Common myeloid progenitor, CD34-positive (primary cell): Measurements from ENCODE around the gene SHOX.

Source experiments
- CTCF ChIA-PET: fragments of 350-600 bp; sonication (Branson Sonifier 250); formaldehyde crosslinking; loops from one replicate; lab custom pipeline; 2021; ENCODE audit warnings: antibody characterized with exemption; lab: Charles Lee
- POLR2A ChIA-PET: fragments of 350-600 bp; sonication (Branson Sonifier 250); formaldehyde crosslinking; loops from one replicate; lab custom pipeline; 2021; ENCODE audit warnings: antibody characterized with exemption; lab: Charles Lee
- DNase-seq, 3 donors: peaks; one replicate each; pipeline versions ENCODE4 v3.0.0 to v3.0.0-alpha.2; 2013
- H3K27ac ChIP-seq, 2 experiments: 1 replicate in 1 of 2; 2 replicates in 1 of 2; pipeline ENCODE4 v1.7.0; 2013; ENCODE audit warnings: inconsistent platforms in 2 of 2, low read length in 2 of 2, mild to moderate bottlenecking in 2 of 2, low read depth in 1 of 2, moderate library complexity in 1 of 2; ENCODE audit not compliant: severe bottlenecking in 2 of 2, insufficient read depth in 1 of 2, poor library complexity in 1 of 2
- H3K27me3 ChIP-seq, 5 experiments: replicated peaks in 2 of 5; 1 replicate in 3 of 5; 2 replicates in 2 of 5; pipeline versions ENCODE4 v1.6.1 to v1.7.0; 2013; ENCODE audit warnings: low read length in 4 of 5, mild to moderate bottlenecking in 2 of 5, moderate library complexity in 2 of 5, inconsistent platforms in 1 of 5; ENCODE audit not compliant: insufficient read depth in 5 of 5, control insufficient read depth in 4 of 5
- H3K36me3 ChIP-seq, 4 experiments: 1 replicate in 2 of 4; 2 replicates in 2 of 4; pipeline versions ENCODE4 v1.6.1 to v1.7.0; 2013; ENCODE audit warnings: low read length in 3 of 4, control low read depth in 1 of 4, mild to moderate bottlenecking in 1 of 4; ENCODE audit not compliant: control insufficient read depth in 4 of 4, insufficient read depth in 4 of 4
- H3K4me1 ChIP-seq, 4 experiments: 1 replicate in 3 of 4; 2 replicates in 1 of 4; pipeline versions ENCODE4 v1.6.1 to v1.7.1; 2013; ENCODE audit warnings: low read length in 3 of 4, mild to moderate bottlenecking in 3 of 4, control low read depth in 1 of 4, inconsistent platforms in 1 of 4, moderate library complexity in 1 of 4; ENCODE audit not compliant: control insufficient read depth in 4 of 4, insufficient read depth in 4 of 4; ENCODE audit errors: control extremely low read depth in 1 of 4
- H3K4me3 ChIP-seq, 7 experiments: 1 replicate in 4 of 7; 2 replicates in 3 of 7; pipeline versions ENCODE4 v1.5.1 to v1.7.0; 2013; ENCODE audit warnings: mild to moderate bottlenecking in 7 of 7, low read length in 6 of 7, moderate library complexity in 6 of 7, inconsistent platforms in 2 of 7, low read depth in 2 of 7, control low read depth in 1 of 7; ENCODE audit not compliant: insufficient read depth in 4 of 7, control insufficient read depth in 1 of 7; ENCODE audit errors: extremely low read depth in 1 of 7
- H3K9me3 ChIP-seq, 5 experiments: 1 replicate in 4 of 5; 2 replicates in 1 of 5; pipeline versions ENCODE4 v1.6.1 to v1.7.1; 2013; ENCODE audit warnings: low read length in 4 of 5, mild to moderate bottlenecking in 2 of 5, inconsistent platforms in 1 of 5, low read depth in 1 of 5, moderate library complexity in 1 of 5; ENCODE audit not compliant: control insufficient read depth in 4 of 5, insufficient read depth in 2 of 5; ENCODE audit errors: control extremely low read depth in 1 of 5
- WGBS: methylation state at CpG from one replicate; pipeline ENCODE4 v1.1.5; 2013; ENCODE audit not compliant: insufficient coverage; 5-methylcytosine and 5-hydroxymethylcytosine counted together

Gene SHOX

GRCh38 chrX:643241-643595 lies 12.6 kb downstream of the SHOX start:
- ChIA-PET POLR2A (no interaction called here), CTCF (no interaction called here)
- no peak overlapping the region for H3K4me3 ChIP-seq
- no peak overlapping the region for H3K27ac ChIP-seq
- no peaks in the 10 kb centered on the region for H3K36me3 ChIP-seq
- peaks cover 0 to 86% (median 32%) of the 10 kb centered on the region in 5 experiments for H3K27me3 ChIP-seq
- H3K4me1 ChIP-seq = no peaks in the 10 kb centered on the region
- no peaks in the 10 kb centered on the region for H3K9me3 ChIP-seq
- WGBS = 59% methylated on average over 5 of the region's 7 CpGs
- DNase-seq = no peak

DNA sequence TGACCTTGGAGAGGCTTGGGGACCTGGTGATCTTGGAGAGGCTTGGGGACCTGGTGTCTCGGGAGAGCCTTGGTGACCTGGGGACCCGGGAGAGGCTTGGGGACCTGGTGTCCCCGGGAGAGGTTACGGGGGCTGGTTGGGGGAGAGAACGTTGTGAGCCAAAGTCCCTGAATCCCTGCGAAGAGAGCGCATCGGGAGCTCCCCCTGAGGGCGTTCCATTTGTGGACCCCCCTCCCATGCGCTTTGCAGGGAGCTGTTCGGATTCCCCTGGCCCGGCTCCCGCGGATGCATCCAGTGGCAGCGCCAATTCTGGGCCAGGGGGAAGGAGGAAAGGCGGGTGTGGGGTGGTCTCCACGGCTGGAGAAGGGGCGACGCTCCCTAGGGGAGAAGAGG lies 13.3 kb downstream of the SHOX start:
- H3K9me3 ChIP-seq = no peaks in the 10 kb centered on the region
- CTCF ChIA-PET = no interaction called here
- 5% methylated on average over 9 of the region's 19 CpGs for WGBS
- no peaks in the 10 kb centered on the region for H3K4me1 ChIP-seq
- H3K27ac ChIP-seq = no peak overlapping the region
- no peaks in the 10 kb centered on the region for H3K36me3 ChIP-seq
- H3K4me3 ChIP-seq = no peak overlapping the region
- peaks cover 0 to 79% (median 25%) of the 10 kb centered on the region in 5 experiments for H3K27me3 ChIP-seq
- no peak for DNase-seq
- POLR2A ChIA-PET = no interaction called here

GRCh38 chrX:644304-645281 lies 14.0 kb downstream of the SHOX start:
- no peak for DNase-seq
- Histone ChIP-seq H3K27me3 (peaks cover 0 to 72% (median 23%) of the 10 kb centered on the region in 5 experiments), H3K4me1 (no peaks in the 10 kb centered on the region), H3K36me3 (no peaks in the 10 kb centered on the region), H3K27ac (no peak overlapping the region), H3K4me3 (no peak overlapping the region), H3K9me3 (no peaks in the 10 kb centered on the region)
- ChIA-PET POLR2A (no interaction called here), CTCF (no interaction called here)
- 3% methylated on average over 61 of the region's 95 CpGs for WGBS

- no peak for DNase-seq
- H3K36me3 ChIP-seq = no peaks in the 10 kb centered on the region
- H3K9me3 ChIP-seq = no peaks in the 10 kb centered on the region
- 44% methylated on average over 3 of the region's 3 CpGs for WGBS
- no peak overlapping the region for H3K27ac ChIP-seq
- no peaks in the 10 kb centered on the region for H3K4me1 ChIP-seq
- POLR2A ChIA-PET = no interaction called here
- peaks cover 0 to 68% (median 17%) of the 10 kb centered on the region in 5 experiments for H3K27me3 ChIP-seq
- CTCF ChIA-PET = no interaction called here
- H3K4me3 ChIP-seq = no peak overlapping the region
Measured at GRCh38 chrX:646228-646495, 15.6 kb downstream of the SHOX start.

GRCh38 chrX:646796-647195 lies 16.2 kb downstream of the SHOX start:
- ChIA-PET POLR2A (no interaction called here), CTCF (no interaction called here)
- DNase-seq = no peak
- Histone ChIP-seq H3K4me1 (no peaks in the 10 kb centered on the region), H3K27me3 (peaks cover 0 to 62% (median 14%) of the 10 kb centered on the region in 5 experiments), H3K4me3 (no peak overlapping the region), H3K36me3 (no peaks in the 10 kb centered on the region), H3K9me3 (no peaks in the 10 kb centered on the region), H3K27ac (no peak overlapping the region)
- 97% methylated on average over 5 of the region's 9 CpGs for WGBS

- 82% methylated on average over 8 of the region's 15 CpGs for WGBS
- DNase-seq = no peak
- H3K27me3 ChIP-seq = peaks cover 0 to 47% (median 22%) of the 10 kb centered on the region in 5 experiments
- H3K4me1 ChIP-seq = no peaks in the 10 kb centered on the region
- H3K9me3 ChIP-seq = no peaks in the 10 kb centered on the region
- no peak overlapping the region for H3K27ac ChIP-seq
- H3K4me3 ChIP-seq = no peak overlapping the region
- ChIA-PET CTCF (no interaction called here), POLR2A (no interaction called here)
- H3K36me3 ChIP-seq = no peaks in the 10 kb centered on the region
Measured at GRCh38 chrX:649166-649565, 18.6 kb downstream of the SHOX start.

- Histone ChIP-seq H3K27ac (no peak overlapping the region), H3K36me3 (no peaks in the 10 kb centered on the region), H3K4me1 (no peaks in the 10 kb centered on the region), H3K9me3 (no peaks in the 10 kb centered on the region), H3K27me3 (peaks cover 0 to 40% (median 19%) of the 10 kb centered on the region in 5 experiments), H3K4me3 (no peak overlapping the region)
- ChIA-PET CTCF (no interaction called here), POLR2A (no interaction called here)
- DNase-seq = no peak
- WGBS = 89% methylated on average over 10 of the region's 15 CpGs
Measured at GRCh38 chrX:650324-650723, 19.7 kb downstream of the SHOX start.
